Measurements from ENCODE around the gene GAS2.

- TF ChIP-seq, protein P1, sequence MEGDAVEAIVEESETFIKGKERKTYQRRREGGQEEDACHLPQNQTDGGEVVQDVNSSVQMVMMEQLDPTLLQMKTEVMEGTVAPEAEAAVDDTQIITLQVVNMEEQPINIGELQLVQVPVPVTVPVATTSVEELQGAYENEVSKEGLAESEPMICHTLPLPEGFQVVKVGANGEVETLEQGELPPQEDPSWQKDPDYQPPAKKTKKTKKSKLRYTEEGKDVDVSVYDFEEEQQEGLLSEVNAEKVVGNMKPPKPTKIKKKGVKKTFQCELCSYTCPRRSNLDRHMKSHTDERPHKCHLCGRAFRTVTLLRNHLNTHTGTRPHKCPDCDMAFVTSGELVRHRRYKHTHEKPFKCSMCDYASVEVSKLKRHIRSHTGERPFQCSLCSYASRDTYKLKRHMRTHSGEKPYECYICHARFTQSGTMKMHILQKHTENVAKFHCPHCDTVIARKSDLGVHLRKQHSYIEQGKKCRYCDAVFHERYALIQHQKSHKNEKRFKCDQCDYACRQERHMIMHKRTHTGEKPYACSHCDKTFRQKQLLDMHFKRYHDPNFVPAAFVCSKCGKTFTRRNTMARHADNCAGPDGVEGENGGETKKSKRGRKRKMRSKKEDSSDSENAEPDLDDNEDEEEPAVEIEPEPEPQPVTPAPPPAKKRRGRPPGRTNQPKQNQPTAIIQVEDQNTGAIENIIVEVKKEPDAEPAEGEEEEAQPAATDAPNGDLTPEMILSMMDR (conservative IDR thresholded peaks at IDR 0.05; ENCODE audit: low read depth, low read length): no peak
- TF ChIP-seq MAFK (IDR thresholded peaks at IDR 0.05; ENCODE audit: low read depth, low read length): no peak
- no peak for TF ChIP-seq POLR2A (IDR thresholded peaks at IDR 0.05; ENCODE audit: low read depth, low read length)
- no peak for TF ChIP-seq NFE2L2 (IDR thresholded peaks at IDR 0.05; ENCODE audit: low read depth, low read length)
- TF ChIP-seq, protein P2, sequence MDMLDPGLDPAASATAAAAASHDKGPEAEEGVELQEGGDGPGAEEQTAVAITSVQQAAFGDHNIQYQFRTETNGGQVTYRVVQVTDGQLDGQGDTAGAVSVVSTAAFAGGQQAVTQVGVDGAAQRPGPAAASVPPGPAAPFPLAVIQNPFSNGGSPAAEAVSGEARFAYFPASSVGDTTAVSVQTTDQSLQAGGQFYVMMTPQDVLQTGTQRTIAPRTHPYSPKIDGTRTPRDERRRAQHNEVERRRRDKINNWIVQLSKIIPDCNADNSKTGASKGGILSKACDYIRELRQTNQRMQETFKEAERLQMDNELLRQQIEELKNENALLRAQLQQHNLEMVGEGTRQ (IDR thresholded peaks at IDR 0.05; ENCODE audit: low read depth, low read length): no peak
- TF ChIP-seq FOS (IDR thresholded peaks at IDR 0.05; ENCODE audit: low read depth, low read length): no peak
- TF ChIP-seq RAD21 (IDR thresholded peaks at IDR 0.05; ENCODE audit: low read length): no peak
Observed at GRCh38 chr11:22802861-22803260, 136.4 kb downstream of the GAS2 start.

Data from IMR-90 (cell line).